NCI-H2029 treated with DMSO at 0.1 percent for 48 hours (cell line): ENCODE results near the gene CAPN5.

Experiments used
- DNase-seq: peaks from one replicate; lab custom pipeline; 2025; lab: John Stamatoyannopoulos, UW

Gene CAPN5

GRCh38 chr11:77100166-77101042 lies 33.6 kb downstream of the CAPN5 start:
- DNase-seq, result no peak

- DNase-seq, result no peak
Observed at GRCh38 chr11:77101043-77101537, 34.3 kb downstream of the CAPN5 start.

GRCh38 chr11:77102246-77103210 lies 35.8 kb downstream of the CAPN5 start, which contains the start of gene OMP:
Gene OMP (plus strand): TSS chr11:77102840. CDS start chr11:77102840, 0 bp downstream.
- no peak for DNase-seq

GRCh38 chr11:77103319-77103718 lies 36.5 kb downstream of the CAPN5 start:
- DNase-seq, result no peak

- no peak for DNase-seq
Observed at GRCh38 chr11:77104727-77105126, 38.0 kb downstream of the CAPN5 start.

- no peak for DNase-seq
Observed at GRCh38 chr11:77106321-77106720, 39.5 kb downstream of the CAPN5 start.

GRCh38 chr11:77106759-77107158 lies 40.0 kb downstream of the CAPN5 start:
- DNase-seq, result no peak

- no peak for DNase-seq
Observed at GRCh38 chr11:77107950-77108349, 41.2 kb downstream of the CAPN5 start.

- no peak for DNase-seq
Observed at GRCh38 chr11:77108436-77108835, 41.7 kb downstream of the CAPN5 start.

- DNase-seq, result no peak
Observed at GRCh38 chr11:77109236-77110019, 42.7 kb downstream of the CAPN5 start.

GRCh38 chr11:77110836-77111235 lies 44.1 kb downstream of the CAPN5 start:
- no peak for DNase-seq

- DNase-seq, result no peak
Observed at GRCh38 chr11:77111277-77111676, 44.5 kb downstream of the CAPN5 start.

GRCh38 chr11:77111946-77112345 lies 45.2 kb downstream of the CAPN5 start:
- no peak for DNase-seq

GRCh38 chr11:77112641-77113381 lies 46.0 kb downstream of the CAPN5 start:
- no peak for DNase-seq

GRCh38 chr11:77113382-77114088 lies 46.8 kb downstream of the CAPN5 start:
- no peak for DNase-seq

- DNase-seq, result no peak
Observed at GRCh38 chr11:77114089-77114463, 47.3 kb downstream of the CAPN5 start.

- no peak for DNase-seq
Observed at GRCh38 chr11:77115181-77115611, 48.4 kb downstream of the CAPN5 start.

GRCh38 chr11:77115956-77116355 lies 49.2 kb downstream of the CAPN5 start:
- no peak for DNase-seq

- DNase-seq, result no peak
Observed at GRCh38 chr11:77117492-77117891, 50.7 kb downstream of the CAPN5 start.

GRCh38 chr11:77118086-77118485 lies 51.3 kb downstream of the CAPN5 start:
- DNase-seq, result no peak
